ENCODE results near the gene AKR1A1.

AKR1A1 gene

GRCh38 chr1:45536886-45537285 is 13.7 kb upstream of the AKR1A1 start:
- no peak overlapping the region for H3K4me2 ChIP-seq

DNA sequence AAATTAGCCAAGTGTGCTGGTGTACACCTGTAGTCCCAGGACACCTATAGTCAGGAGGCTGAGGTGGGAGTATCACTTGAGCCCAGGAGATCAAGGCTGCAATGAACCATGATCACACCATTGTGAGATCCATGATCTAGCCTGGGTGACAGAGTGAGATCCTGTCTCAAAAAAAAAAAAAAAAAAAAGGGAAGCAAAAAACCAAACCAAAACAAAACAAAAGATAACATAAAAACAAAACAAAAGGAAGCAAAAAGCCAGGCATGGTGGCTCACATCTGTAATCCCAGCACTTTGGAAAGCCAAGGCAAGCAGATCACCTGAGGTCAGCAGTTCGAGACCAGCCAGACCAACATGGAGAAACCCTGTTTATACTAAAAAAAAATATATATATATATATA is 9.4 kb upstream of the AKR1A1 start:
- Histone ChIP-seq H3K36me3 (ENCODE audit: insufficient read depth) (no peaks in the 10 kb centered on the region), H3K4me1 (ENCODE audit: low read depth, poor library complexity, severe bottlenecking) (no peaks in the 10 kb centered on the region), H3K9ac (no peak overlapping the region), H3K4me3 (IDR thresholded peaks at IDR 0.05; ENCODE audit: insufficient read depth, low read depth, low read length) (no peak overlapping the region), H4K20me1 (ENCODE audit: insufficient read depth) (no peaks in the 10 kb centered on the region), H2AFZ (ENCODE audit: low read depth) (no peak overlapping the region), H3K27ac (no peak overlapping the region), H3K4me2 (no peak overlapping the region), H3K27me3 (ENCODE audit: insufficient read depth, low read depth) (no peaks in the 10 kb centered on the region), H3K79me2 (ENCODE audit: insufficient read depth, low read depth) (no peaks in the 10 kb centered on the region)
- TF ChIP-seq, protein P1, sequence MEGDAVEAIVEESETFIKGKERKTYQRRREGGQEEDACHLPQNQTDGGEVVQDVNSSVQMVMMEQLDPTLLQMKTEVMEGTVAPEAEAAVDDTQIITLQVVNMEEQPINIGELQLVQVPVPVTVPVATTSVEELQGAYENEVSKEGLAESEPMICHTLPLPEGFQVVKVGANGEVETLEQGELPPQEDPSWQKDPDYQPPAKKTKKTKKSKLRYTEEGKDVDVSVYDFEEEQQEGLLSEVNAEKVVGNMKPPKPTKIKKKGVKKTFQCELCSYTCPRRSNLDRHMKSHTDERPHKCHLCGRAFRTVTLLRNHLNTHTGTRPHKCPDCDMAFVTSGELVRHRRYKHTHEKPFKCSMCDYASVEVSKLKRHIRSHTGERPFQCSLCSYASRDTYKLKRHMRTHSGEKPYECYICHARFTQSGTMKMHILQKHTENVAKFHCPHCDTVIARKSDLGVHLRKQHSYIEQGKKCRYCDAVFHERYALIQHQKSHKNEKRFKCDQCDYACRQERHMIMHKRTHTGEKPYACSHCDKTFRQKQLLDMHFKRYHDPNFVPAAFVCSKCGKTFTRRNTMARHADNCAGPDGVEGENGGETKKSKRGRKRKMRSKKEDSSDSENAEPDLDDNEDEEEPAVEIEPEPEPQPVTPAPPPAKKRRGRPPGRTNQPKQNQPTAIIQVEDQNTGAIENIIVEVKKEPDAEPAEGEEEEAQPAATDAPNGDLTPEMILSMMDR (conservative IDR thresholded peaks at IDR 0.05; ENCODE audit: low read depth, low read length) = no peak

More at GRCh38 chr1:45536886-45537285, 13.7 kb upstream of the AKR1A1 start:
- H3K4me1 ChIP-seq (ENCODE audit: low read depth, poor library complexity, severe bottlenecking) = no peaks in the 10 kb centered on the region
- H3K27ac ChIP-seq = no peak overlapping the region
- no peaks in the 10 kb centered on the region for H3K79me2 ChIP-seq (ENCODE audit: insufficient read depth, low read depth)
- no peaks in the 10 kb centered on the region for H3K36me3 ChIP-seq (ENCODE audit: insufficient read depth)
- H3K9ac ChIP-seq = no peak overlapping the region
- H3K4me3 ChIP-seq (IDR thresholded peaks at IDR 0.05; ENCODE audit: insufficient read depth, low read depth, low read length) = no peak overlapping the region
- no peaks in the 10 kb centered on the region for H3K27me3 ChIP-seq (ENCODE audit: insufficient read depth, low read depth)
- TF ChIP-seq, protein P1 (conservative IDR thresholded peaks at IDR 0.05; ENCODE audit: low read depth, low read length) = no peak
- H2AFZ ChIP-seq (ENCODE audit: low read depth) = no peak overlapping the region
- H4K20me1 ChIP-seq (ENCODE audit: insufficient read depth) = no peaks in the 10 kb centered on the region

DNA sequence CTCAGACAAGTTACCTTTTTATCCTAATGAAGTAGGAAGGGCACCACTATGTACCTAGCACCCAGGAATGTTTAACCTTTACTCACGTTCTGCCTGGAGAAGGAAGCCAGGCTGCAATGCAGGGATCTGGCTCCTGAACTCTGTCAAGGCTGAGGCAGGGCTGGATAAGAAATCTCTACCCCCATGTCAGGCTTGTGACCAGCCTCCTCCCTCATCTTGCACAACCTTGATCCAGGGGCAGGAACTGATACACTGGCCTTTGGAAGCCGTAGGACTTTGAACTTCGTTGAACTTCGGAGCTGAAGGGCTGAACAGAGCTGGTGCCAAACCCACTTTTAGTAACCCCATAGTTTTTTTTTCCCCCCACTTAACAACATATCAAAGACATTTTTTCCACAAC is 8.0 kb upstream of the AKR1A1 start:
- no peaks in the 10 kb centered on the region for H3K79me2 ChIP-seq (ENCODE audit: insufficient read depth, low read depth)
- no peak overlapping the region for H3K4me3 ChIP-seq (IDR thresholded peaks at IDR 0.05; ENCODE audit: insufficient read depth, low read depth, low read length)
- no peak overlapping the region for H3K4me2 ChIP-seq
- no peaks in the 10 kb centered on the region for H4K20me1 ChIP-seq (ENCODE audit: insufficient read depth)
- no peak overlapping the region for H3K9ac ChIP-seq
- H3K27me3 ChIP-seq (ENCODE audit: insufficient read depth, low read depth) = no peaks in the 10 kb centered on the region
- H2AFZ ChIP-seq (ENCODE audit: low read depth) = no peak overlapping the region
- no peaks in the 10 kb centered on the region for H3K4me1 ChIP-seq (ENCODE audit: low read depth, poor library complexity, severe bottlenecking)
- TF ChIP-seq, protein P1 (conservative IDR thresholded peaks at IDR 0.05; ENCODE audit: low read depth, low read length) = no peak
- H3K27ac ChIP-seq = no peak overlapping the region
- H3K36me3 ChIP-seq (ENCODE audit: insufficient read depth) = no peaks in the 10 kb centered on the region

- Histone ChIP-seq H3K9ac (no peak overlapping the region), H3K27ac (no peak overlapping the region), H3K4me2 (no peak overlapping the region), H3K4me1 (ENCODE audit: low read depth, poor library complexity, severe bottlenecking) (no peaks in the 10 kb centered on the region), H2AFZ (ENCODE audit: low read depth) (no peak overlapping the region), H3K27me3 (ENCODE audit: insufficient read depth, low read depth) (no peaks in the 10 kb centered on the region), H4K20me1 (ENCODE audit: insufficient read depth) (no peaks in the 10 kb centered on the region), H3K79me2 (ENCODE audit: insufficient read depth, low read depth) (no peaks in the 10 kb centered on the region), H3K36me3 (ENCODE audit: insufficient read depth) (no peaks in the 10 kb centered on the region), H3K4me3 (IDR thresholded peaks at IDR 0.05; ENCODE audit: insufficient read depth, low read depth, low read length) (no peak overlapping the region)
- TF ChIP-seq, protein P1 (conservative IDR thresholded peaks at IDR 0.05; ENCODE audit: low read depth, low read length) = no peak
These were observed 6.8 kb upstream of the AKR1A1 start for GRCh38 chr1:45543581-45544417.
